HepG2 (cell line): ENCODE results near the gene SLC25A22. TPM values are rescaled to one million over a fixed set of nuclear protein-coding genes. Genes with fewer than 3 reads are reported as not detected.
A peak's percentile ranks its signal among the peaks of the same experiment; 100 is the strongest.

ENCODE experiments used
- FOXO4 ChIP-seq: sonication (generic); formaldehyde crosslinking; conservative IDR thresholded peaks from 2 replicates; pipeline ENCODE4 v1.8.1; 2023; ENCODE audit warnings: missing genetic modification reagents
- KDM5A ChIP-seq: fragments of 200-600 bp; sonication (generic); IDR thresholded peaks from 2 replicates; pipeline ENCODE4 v1.7.0; 2018; ENCODE audit warnings: antibody characterized with exemption, mild to moderate bottlenecking, low read length, borderline replicate concordance
- MXD1 ChIP-seq: sonication (generic); formaldehyde crosslinking; IDR thresholded peaks from 2 replicates; pipeline ENCODE4 v1.4.0; 2020; ENCODE audit warnings: mild to moderate bottlenecking, missing genetic modification reagents
- PBX2 ChIP-seq: IDR thresholded peaks from 2 replicates; pipeline ENCODE4 v1.6.1; 2016; ENCODE audit warnings: control low read depth
- RBFOX2 ChIP-seq: fragments of 200-400 bp; formaldehyde crosslinking; IDR thresholded peaks from 2 replicates; pipeline ENCODE4 v1.6.1; 2017; ENCODE audit warnings: low read depth, mild to moderate bottlenecking, low read length
- RORA ChIP-seq: sonication (generic); formaldehyde crosslinking; IDR thresholded peaks from 2 replicates; pipeline ENCODE4 v1.5.0; 2020; ENCODE audit warnings: mild to moderate bottlenecking, missing genetic modification reagents, moderate library complexity
- ZBTB33 ChIP-seq: sonication (generic); formaldehyde crosslinking; IDR thresholded peaks from 2 replicates; pipeline ENCODE4 v1.4.0; 2020; ENCODE audit warnings: missing genetic modification reagents
- ZFP82 ChIP-seq: sonication (generic); formaldehyde crosslinking; IDR thresholded peaks from 2 replicates; pipeline ENCODE4 v1.5.1; 2020; ENCODE audit warnings: mild to moderate bottlenecking, missing genetic modification reagents, borderline replicate concordance
- ZNF280B ChIP-seq: sonication (generic); formaldehyde crosslinking; IDR thresholded peaks from 2 replicates; pipeline ENCODE4 v1.5.0; 2020; ENCODE audit warnings: missing genetic modification reagents, mild to moderate bottlenecking, borderline replicate concordance
- ZNF597 ChIP-seq: sonication (generic); formaldehyde crosslinking; IDR thresholded peaks from 2 replicates; pipeline ENCODE4 v1.5.0; 2020; ENCODE audit warnings: missing genetic modification reagents
- ZNF607 ChIP-seq: sonication (generic); formaldehyde crosslinking; IDR thresholded peaks from 2 replicates; pipeline ENCODE4 v1.5.1; 2020; ENCODE audit warnings: missing genetic modification reagents, mild to moderate bottlenecking, borderline replicate concordance
- ZNF816 ChIP-seq: sonication (generic); formaldehyde crosslinking; IDR thresholded peaks from 2 replicates; pipeline ENCODE4 v1.8.0; 2022; ENCODE audit warnings: missing genetic modification reagents, mild to moderate bottlenecking, borderline replicate concordance
- polyA plus RNA-seq, 8 experiments: library from polyadenylated mRNA; depleted of rRNA in 3 of 8; stranded (reverse) in 7 of 8; unstranded in 1 of 8; fragments of >200 nt; fragmentation: Illumina TruSeq in 4 of 8; extraction: Trizol in 4 of 8; gene quantifications; 2 replicates each; pipeline versions ENCODE4 v1.2.1 to v1.2.3, GENCODE V29; 2011 to 2016; ENCODE audit warnings: low read depth in 4 of 8, missing spikeins in 1 of 8, mixed read lengths in 1 of 8; ENCODE audit not compliant: insufficient read depth in 1 of 8
- total RNA-seq, 5 experiments: library from RNA; depleted of rRNA; stranded (reverse); fragments of >200 nt; fragmentation: Illumina TruSeq; extraction: Trizol; gene quantifications; 2 replicates each; pipeline ENCODE4 v1.2.3, GENCODE V29; 2016; ENCODE audit warnings: low read depth in 1 of 5

Gene SLC25A22
- total and polyA plus RNA-seq, 2 of the 13 experiments (the other 11 are each of a cell fraction or from before 2014, with no cell fraction given), result 12.4 to 19.2 TPM

- no peak for TF ChIP-seq RORA (CRISPR knock-in tag)
- no peak for TF ChIP-seq FOXO4 (CRISPR knock-in tag)
- 0 out of 2 replicates have a peak, but pooled peaks have one; percentile 9 for TF ChIP-seq ZNF607
- 0 out of 2 replicates have a peak, but pooled peaks have one; percentile 47 for TF ChIP-seq ZNF280B
- TF ChIP-seq ZNF597, result no peak
- TF ChIP-seq ZFP82 (CRISPR knock-in tag), result no peak
- TF ChIP-seq PBX2 (CRISPR knock-in tag), result no peak
- TF ChIP-seq MXD1 (CRISPR knock-in tag), result 0 out of 2 replicates have a peak, but pooled peaks have one; percentile 29
- TF ChIP-seq KDM5A, result no peak
- TF ChIP-seq ZBTB33 (CRISPR knock-in tag), result peak; percentile 97
- TF ChIP-seq ZNF816, result no peak
- TF ChIP-seq RBFOX2, result peak; percentile 68
Measured at GRCh38 chr11:834371-835316, 36.6 kb upstream of the SLC25A22 start (continued).
